Activated gamma-delta T cell (primary cell): ENCODE measurements around the gene ANO2.
"Not testable (repeated sequence)": the region's sequence is repeated elsewhere in the genome, so short reads cannot be mapped to it uniquely, and the experiment has no call there.

ENCODE experiments used
- DNase-seq: peaks from one replicate; lab custom pipeline; 2025; lab: John Stamatoyannopoulos, UW

ANO2 gene

DNA sequence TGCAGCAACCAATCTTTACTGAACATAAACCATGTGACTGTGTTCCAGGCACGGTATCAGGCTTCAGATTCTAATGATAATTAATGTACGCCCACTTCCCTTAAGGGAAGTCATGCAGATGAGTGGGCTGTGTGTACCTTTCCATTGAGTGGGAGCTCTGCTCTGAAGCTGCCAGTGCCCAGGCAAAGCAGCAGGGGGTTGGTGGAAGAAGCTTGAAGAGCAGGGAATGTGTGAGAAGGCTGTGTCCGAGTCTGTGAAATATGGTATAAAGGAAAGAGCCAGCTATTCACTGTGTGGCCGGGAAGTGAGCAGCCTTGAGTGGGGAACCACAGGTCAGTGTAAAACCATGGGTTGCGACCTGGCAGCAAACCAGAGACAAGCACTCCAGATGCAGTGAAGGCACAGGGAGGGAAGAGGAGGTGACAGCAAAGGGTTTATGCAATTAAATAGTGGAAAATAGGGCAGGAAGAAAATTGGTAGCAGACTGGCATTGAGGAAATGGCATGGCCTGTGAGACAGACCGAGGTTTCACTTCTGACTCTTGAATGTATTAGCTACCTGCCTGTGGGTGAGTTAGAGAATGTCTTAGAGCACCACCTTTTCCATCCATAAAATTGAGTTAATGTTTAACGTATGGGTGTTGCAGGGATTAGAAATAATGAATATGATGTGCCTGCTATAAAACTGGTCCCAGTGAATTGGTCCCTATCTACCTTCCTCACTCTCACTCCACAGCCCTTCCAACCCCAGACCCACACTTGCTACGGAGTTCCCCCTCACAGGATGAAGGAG, 396.7 kb downstream of the ANO2 start:
- DNase-seq: no peak

DNA sequence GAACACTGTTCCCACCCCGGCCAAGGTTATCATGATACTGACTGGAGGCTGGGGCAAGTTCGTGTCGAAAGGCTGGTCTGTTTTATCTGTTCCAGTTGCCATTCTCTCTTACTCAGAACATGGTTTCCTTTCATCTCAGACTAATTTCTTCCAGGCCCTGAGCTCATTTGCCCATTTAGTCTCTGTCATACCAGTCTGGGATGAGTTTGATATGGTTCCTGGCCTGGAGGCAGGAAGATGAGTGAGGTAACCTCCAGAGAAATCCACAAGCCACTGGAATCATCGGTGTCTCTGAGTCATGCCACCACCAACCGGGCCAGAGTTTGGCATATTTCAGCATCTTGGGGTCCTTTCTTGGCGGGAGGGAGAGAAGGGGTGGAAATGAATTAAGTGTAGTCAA, 398.4 kb downstream of the ANO2 start:
- DNase-seq: no peak

DNA sequence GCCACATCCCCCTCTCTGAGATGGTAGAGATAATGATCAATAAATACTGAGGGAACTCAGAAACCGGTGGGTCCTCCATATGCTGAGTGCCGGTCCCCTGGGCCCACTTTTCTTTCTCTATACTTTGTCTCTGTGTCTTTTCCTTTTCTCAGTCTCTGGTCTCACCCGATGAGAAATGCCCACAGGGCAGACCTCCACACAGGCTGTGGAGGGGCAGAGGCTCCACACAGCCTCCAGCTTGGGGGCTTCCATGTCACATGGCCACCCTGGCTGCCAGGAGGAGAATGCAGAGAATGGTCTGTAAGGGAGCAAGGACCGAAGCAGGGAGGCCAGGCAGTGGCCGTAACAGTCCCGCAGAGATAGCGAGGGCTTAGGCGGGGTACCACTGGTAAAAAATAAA, 407.3 kb downstream of the ANO2 start:
- DNase-seq: no peak

- not testable (repeated sequence) for DNase-seq
Measured at GRCh38 chr12:5537026-5537615, 407.9 kb downstream of the ANO2 start.

- no peak for DNase-seq
Measured at GRCh38 chr12:5535541-5535940, 409.5 kb downstream of the ANO2 start.

- DNase-seq: no peak
Measured at GRCh38 chr12:5534426-5535199, 410.4 kb downstream of the ANO2 start.

DNA sequence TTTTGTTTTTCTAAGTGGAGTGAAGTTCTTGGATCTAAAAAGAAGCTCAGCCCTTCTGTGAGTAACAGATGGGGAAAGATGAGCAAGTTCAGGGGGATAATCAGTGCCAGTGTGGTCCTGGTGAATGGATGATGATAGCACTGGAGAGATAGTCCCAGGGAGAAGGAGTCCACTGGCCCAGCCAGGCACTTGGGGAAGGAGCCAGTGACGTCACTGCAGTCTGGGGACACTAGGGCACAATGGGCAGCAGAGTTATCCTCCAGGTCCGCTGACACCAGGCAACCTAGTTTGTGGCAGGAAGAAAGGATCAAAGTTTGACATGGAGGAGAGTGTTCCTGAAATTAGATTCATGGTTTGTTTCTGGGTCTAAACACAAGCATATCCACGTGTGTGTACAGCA, 411.7 kb downstream of the ANO2 start:
- no peak for DNase-seq

DNA sequence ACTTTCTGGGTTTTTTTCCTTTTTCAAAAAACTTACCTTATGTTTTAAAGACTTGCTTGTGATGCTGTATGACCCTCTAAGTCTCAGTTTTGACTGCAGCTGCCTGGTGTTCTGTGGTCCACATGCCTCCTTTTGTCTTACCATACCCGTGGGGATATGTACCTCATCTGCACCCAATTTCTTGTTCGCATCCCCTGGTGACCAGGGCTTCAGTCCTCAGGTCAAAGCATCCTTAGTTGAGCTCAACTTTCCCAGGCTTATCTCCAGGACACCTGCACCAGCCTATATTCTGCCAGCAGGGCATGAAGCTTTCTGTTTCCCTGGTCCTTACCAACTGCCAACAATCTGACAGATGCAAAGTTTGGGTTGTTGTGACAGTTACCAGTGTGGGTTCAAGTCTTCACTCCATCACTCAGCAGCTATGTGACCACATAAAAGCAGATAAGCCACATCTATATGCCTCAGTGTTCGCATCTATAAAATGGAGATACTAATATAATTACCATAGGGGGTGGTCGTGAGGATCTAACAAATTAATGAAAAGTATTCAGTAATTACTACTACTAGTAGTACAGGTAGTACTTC, 419.2 kb downstream of the ANO2 start:
- no peak for DNase-seq

- no peak for DNase-seq
Measured at GRCh38 chr12:5524769-5525436, 420.2 kb downstream of the ANO2 start.

DNA sequence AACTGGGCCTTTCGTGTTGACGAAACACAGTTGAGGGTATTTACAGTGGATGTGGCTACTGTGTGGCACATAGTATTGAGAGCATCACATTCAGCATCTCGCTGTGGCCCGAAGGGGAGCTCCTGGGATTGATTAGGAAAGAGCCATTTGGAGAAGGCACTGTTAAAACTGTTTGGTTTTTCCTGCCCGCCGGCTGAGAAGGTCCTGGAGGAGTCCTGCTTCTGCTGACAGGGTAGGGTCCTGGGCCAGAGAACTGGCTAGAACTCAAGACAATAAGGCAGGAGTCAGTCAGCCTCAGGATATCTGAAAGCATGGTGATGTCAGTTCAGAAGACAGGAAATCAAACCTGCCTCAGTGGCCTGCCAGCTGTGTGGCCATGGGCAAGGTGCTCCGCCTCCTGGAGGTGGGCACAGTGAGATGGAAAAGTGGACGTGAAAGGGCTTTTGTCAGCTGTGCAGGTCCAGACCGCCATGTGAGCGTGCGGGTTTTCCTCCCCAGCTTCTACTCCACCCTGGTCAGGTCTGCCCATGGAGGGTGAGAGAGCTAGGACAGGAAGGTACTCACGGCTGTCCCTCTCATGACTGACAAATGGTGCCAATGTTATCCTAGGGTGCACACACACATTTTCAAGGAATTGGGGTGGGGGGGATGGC, 420.8 kb downstream of the ANO2 start:
- DNase-seq: no peak

- no peak for DNase-seq
Measured at GRCh38 chr12:5523396-5524115, 421.5 kb downstream of the ANO2 start.

DNA sequence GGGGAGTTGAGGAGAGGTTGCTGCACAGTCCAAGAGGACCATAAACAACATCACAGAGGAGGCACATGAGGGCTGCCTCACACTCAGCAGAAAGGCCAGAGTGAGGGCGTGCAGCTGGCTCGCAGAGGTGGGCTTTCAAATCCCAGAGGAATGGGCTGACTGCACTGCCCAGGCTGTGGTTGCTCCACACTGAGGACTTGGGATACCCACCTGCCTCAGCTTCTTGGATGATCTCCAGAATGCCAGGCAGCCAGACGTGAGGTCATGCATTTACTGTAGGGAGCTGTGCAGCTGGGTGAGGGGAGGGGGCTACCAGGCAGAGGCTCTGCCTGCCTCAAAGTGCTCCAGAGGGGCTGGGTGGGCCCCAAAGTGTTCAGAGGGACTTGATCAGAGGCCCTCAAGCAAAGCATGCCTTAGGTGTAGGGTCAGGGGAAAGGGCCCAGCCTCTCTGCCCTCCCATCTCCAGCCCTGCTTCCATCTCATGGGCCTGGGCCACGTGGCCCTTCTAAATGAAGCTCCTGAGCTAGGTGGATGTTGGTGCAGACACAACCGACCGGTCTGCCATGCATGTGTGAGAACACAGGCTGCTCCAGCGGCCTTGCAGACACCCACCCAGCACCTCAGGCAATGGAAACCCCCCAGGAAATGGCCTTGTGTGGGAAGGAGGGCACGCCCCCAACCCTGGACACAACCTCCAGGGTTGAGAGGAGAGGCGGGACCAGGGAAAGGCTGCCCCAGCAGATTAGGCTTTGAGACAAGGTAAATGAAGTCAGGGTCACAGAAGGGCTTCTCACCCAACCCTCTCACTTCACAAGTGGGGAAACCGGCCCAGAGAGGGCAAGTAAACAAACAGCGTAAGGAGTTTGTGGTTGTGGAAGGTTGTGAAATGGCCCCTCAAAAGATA, 422.4 kb downstream of the ANO2 start:
- DNase-seq: no peak

DNA sequence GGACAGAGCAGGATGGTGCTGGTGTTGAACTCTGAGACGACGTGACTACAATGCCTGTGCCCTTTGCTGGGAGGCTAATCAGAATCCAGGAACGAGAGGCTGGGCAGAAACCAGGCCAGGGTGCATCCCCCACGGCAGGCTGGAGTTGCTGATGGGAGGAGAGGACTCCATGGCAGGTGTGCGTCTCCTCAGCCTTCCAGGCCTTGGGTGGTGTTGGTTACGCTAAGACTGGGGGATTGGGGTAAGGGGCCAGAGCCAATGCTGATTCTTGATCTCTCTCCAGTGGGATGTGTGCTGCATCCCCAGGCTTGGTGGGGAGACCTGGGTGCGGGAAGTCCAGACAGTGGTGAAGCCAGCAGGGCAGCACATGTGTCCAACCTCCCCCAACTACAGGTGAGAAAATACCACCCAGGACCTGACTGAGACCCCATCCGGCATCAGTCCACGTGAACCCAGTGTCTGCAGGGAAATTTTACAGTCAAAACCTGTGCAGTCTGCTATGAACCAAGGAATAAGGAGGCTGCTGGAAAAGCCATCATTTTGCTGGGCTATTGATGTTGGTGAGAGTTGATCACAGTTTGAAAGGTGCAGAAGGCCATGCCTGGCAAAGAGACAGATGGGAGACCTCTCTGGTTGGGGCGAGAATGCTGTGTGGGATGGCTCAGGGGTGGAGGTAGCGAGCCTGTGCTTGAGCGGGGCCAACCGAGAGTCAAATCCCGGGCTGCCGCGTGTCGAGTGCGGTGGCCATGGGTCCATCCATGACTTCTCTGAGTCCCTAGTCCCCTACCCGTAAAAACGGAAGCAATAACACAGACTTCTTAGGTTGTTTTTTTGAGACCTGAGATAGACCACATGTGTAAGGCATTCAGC, 423.4 kb downstream of the ANO2 start:
- no peak for DNase-seq

- DNase-seq: no peak
Measured at GRCh38 chr12:5520831-5521230, 424.2 kb downstream of the ANO2 start.

GRCh38 chr12:5520037-5520436, 425.0 kb downstream of the ANO2 start:
- no peak for DNase-seq

DNA sequence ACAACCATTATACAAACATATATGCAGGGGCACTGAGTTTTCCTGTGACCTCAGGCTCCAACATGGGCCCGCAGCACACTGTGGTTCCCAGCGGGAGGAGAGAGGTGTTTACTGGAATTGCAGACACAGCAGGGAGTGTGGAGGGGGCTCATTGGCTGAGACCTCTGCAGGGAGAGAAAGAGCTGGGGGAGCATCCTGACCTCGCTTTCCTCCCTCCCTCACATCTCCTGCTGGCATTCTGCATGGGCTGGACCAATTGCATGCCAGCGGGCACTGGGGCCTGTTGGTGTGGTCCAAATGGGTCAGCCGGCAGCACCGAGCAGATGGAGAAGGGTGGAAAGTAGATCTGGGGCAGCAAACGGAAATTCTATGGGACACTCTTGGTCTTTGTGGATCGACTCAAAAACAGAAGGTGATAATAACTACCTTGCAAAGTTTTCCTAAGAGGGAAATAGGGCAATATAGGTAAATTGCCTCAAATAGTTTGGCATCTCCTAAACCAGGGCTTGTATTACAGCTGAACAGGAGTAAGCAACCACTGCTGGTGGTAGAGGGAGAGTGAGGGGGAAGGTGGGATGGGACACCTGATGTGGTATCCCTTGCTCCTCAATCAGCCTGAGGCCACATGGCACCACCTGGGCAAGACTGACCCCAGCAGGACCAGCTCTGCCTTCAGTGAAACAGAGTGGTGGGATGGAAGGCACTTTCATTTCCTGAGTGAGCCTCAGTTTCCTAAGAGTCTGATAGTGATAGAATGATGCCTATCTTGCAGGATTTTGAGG, 426.3 kb downstream of the ANO2 start:
- DNase-seq: no peak

GRCh38 chr12:5516371-5517241, 428.5 kb downstream of the ANO2 start:
- no peak for DNase-seq
